PC-9 (cell line): ENCODE data around the gene TMEM233.

ENCODE experiments used
- EZH2 ChIP-seq: fragments of 200-600 bp; sonication (generic); IDR thresholded peaks from 2 replicates; pipeline ENCODE4 v1.8.0; 2017; ENCODE audit warnings: antibody characterized with exemption, low read depth
- TF ChIP-seq, protein P1 (sequence below): fragments of 200-600 bp; sonication (generic); conservative IDR thresholded peaks from 2 replicates; pipeline ENCODE4 v1.6.1; 2017; ENCODE audit warnings: mixed run types, antibody characterized with exemption, mild to moderate bottlenecking, moderate library complexity

- TF ChIP-seq, protein P1, sequence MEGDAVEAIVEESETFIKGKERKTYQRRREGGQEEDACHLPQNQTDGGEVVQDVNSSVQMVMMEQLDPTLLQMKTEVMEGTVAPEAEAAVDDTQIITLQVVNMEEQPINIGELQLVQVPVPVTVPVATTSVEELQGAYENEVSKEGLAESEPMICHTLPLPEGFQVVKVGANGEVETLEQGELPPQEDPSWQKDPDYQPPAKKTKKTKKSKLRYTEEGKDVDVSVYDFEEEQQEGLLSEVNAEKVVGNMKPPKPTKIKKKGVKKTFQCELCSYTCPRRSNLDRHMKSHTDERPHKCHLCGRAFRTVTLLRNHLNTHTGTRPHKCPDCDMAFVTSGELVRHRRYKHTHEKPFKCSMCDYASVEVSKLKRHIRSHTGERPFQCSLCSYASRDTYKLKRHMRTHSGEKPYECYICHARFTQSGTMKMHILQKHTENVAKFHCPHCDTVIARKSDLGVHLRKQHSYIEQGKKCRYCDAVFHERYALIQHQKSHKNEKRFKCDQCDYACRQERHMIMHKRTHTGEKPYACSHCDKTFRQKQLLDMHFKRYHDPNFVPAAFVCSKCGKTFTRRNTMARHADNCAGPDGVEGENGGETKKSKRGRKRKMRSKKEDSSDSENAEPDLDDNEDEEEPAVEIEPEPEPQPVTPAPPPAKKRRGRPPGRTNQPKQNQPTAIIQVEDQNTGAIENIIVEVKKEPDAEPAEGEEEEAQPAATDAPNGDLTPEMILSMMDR = no peak
- no peak for TF ChIP-seq EZH2
Observed at GRCh38 chr12:119645535-119646059, 52.0 kb downstream of the TMEM233 start.
